ENCODE results near the gene ZNF580.

The ZNF580 gene

DNA sequence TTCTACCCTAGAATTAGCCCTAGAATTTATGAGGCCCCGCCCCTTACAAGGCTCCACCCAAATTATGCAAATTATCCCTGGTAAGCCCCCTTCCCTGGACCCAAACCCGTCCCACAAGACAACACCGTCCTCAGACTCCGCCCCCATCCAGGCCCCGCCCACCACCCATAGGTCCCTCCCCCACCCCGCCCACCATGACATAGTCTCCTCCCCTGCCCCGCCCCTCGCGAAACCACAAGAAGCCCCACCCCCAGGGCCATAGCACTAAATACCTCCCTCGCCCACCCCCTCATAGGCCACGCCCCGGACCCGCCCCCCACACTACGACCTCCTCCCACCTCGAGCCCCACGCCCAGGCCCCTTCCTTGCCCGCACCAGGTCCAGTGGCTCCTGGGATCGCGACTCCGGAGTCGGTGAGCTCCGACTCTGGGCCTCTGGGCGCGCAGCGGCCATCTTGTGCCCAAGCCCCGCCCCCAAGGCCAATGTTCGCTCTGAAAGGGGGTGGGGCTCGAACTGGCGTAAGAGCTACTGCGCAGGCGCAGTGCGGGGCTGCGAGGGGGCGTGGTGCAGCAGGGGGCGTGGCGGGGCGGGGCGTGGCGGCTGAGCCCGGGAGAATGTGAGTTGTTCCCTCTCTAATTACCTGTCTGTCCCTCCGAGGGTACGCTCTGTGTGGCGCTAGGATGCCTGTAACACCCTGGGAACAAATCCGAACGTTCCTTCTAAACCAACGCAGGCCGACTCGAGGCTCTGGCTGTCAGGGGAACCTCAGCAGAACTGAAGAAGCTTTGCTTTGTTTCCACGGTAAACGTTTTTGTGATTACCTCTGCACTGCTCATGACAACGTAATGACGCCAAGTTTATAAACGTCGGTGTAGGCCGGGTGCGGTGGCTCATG, 16.4 kb upstream of the ZNF580 start, which contains the start of gene ZNF784:
TSS of gene ZNF784 (minus strand) at position 458 of the 895 bp plus-strand sequence. CDS start at position 453, 5 bp downstream.
- DNase-seq (ENCODE audit: low read depth) = peak; percentile 81

- no peak for DNase-seq (ENCODE audit: low read depth)
These were observed 15.8 kb upstream of the ZNF580 start for GRCh38 chr19:55625004-55625326.

GRCh38 chr19:55626350-55626749, 14.5 kb upstream of the ZNF580 start:
- DNase-seq (ENCODE audit: low read depth) = no peak

- peak; percentile 83 for DNase-seq (ENCODE audit: low read depth)
These were observed 8.4 kb upstream of the ZNF580 start for GRCh38 chr19:55632463-55632834.

DNA sequence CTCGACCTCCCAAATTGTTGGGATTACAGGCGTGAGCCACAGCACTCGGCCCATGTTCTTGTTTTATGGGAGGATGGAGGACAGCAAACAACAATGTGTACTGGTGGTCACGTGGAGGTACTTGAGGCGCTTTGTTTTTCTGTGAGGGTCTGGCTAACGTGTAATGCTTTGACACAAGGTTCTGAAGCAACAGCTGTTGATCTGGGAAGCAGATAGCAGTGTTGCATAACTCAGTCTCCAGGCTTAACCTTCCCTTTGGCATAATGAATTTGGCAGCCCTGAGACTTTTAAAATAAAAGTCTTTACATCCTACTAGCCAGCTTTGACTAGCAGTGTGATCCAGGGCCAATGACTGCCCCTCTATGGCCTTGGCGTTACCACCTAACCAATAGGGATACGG, 6.9 kb upstream of the ZNF580 start:
- DNase-seq (ENCODE audit: low read depth) = no peak

- no peak for DNase-seq (ENCODE audit: low read depth)
These were observed 5.5 kb upstream of the ZNF580 start for GRCh38 chr19:55635334-55635717.

GRCh38 chr19:55635856-55636440, 4.9 kb upstream of the ZNF580 start:
- no peak for DNase-seq (ENCODE audit: low read depth)

DNA sequence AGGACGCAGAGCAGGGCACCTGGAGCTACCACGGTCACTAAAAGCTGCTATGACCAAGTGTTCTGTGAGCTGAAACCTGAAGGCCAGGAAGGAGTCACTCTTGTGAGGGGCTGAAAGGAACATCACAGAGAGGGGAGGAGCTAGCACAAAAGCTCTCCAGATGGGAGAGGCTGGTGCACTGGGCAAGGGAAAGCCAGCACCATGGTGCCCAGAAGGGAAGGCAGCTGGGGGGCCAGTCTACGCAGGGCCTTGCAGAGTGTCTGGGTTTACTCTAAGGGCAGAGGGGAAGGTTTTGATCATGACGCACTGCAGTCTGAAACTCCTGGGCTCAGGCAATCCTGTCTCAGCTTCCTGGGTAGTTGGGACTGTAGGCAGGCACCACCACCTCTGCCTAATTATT, 4.1 kb upstream of the ZNF580 start:
- no peak for DNase-seq (ENCODE audit: low read depth)

GRCh38 chr19:55637534-55637933, 3.3 kb upstream of the ZNF580 start:
- no peak for DNase-seq (ENCODE audit: low read depth)

- no peak for DNase-seq (ENCODE audit: low read depth)
These were observed 1.9 kb upstream of the ZNF580 start for GRCh38 chr19:55638864-55639359.

- DNase-seq (ENCODE audit: low read depth) = no peak
These were observed 692 bp upstream of the ZNF580 start for GRCh38 chr19:55640043-55640576.

GRCh38 chr19:55641426-55642152, 787 bp downstream of the ZNF580 start:
- no peak for DNase-seq (ENCODE audit: low read depth)

GRCh38 chr19:55642153-55643002, 1.6 kb downstream of the ZNF580 start:
- DNase-seq (ENCODE audit: low read depth) = no peak

DNA sequence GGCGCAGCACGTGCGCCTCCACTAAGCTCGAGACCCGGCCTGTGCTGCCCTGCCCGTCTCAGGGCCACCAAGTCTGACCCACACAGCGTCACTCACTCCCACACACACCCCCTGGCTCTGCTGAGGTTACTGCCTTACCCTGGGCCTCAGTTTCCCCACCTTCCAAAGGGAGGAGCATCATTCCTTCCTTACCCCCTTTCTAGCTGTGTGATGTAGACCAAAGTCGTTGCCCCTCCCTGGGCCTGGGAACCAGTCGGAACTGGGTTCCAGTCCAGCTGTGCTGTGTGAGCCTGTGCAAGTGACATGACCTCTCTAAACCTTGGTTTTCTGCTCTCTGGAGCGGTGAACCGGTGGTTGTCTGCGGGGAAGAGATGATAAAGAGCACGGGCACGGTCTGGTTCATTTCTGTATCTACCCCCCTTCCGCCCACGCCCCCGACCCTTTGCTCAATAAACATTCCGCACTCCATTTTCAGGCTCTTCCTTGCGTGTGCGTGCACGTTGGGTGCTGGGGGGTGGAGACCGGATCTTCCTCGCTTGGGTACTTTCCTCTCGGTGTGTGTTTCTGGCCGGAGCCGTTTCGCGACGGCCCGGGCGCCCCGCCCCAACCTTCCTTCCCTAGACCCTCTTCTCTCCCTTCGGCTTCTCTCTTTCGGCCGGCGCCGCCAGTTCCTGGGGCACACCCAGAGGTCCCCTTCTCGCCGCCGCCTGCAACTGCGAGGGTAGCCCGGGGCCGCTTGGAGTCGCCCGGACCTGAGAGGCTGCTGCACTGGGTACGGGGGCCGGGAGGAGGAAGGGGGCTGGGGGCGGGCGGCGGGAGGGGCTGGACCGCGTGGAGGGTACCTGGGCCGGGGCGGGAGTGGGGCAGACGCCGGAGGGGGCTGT, 2.4 kb downstream of the ZNF580 start, which contains the start of gene ZNF581:
TSS of gene ZNF581 (plus strand) at position 647 of the 884 bp plus-strand sequence. CDS start 923 bp downstream, outside the sequence.
- DNase-seq (ENCODE audit: low read depth) = no peak

- no peak for DNase-seq (ENCODE audit: low read depth)
These were observed 3.0 kb downstream of the ZNF580 start for GRCh38 chr19:55643887-55644176.

DNA sequence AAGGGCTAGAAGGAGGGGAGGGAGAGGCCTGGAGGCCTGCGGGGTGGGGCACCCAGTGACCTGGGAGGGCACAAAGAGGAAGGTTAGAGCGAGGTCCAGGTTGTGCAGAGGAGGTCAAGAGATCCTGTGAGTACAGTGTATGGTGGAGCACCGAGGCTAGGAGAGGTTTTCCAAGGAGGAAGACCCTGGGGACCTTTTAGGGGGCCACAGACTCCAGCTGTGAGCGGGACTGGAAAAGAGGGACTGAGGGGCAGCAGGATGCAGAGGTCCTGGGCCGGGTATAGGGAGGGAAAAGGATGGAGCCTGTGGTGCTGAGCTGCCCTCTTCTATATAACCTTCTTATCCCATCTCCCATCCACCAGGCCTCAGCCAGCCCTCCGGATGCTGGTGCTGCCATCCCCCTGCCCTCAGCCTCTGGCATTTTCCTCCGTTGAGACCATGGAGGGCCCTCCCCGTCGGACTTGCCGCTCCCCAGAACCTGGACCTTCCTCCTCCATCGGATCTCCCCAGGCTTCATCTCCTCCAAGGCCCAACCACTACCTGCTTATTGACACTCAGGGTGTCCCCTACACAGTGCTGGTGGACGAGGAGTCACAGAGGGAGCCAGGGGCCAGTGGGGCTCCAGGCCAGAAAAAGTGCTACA, 3.5 kb downstream of the ZNF580 start:
- DNase-seq (ENCODE audit: low read depth) = no peak

GRCh38 chr19:55644842-55645511, 4.2 kb downstream of the ZNF580 start:
- DNase-seq (ENCODE audit: low read depth) = no peak

DNA sequence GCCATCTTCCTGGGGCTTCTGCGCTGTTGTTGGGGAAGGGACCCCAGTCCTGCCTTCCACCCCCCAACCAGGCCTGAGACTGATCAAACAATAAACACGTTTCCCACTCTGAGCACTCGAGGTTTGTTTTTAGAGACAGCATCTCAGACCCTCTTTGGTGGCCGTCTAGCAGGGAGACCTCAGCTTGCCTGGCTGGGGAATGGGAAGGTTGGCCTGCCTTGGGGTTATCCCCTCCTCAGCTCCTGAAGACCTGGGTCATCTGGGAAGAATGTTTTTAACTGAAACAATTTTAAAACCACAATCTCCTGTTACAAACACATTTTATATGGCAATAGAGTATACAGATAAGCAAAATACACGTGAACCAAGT, 4.7 kb downstream of the ZNF580 start:
- DNase-seq (ENCODE audit: low read depth) = no peak

DNA sequence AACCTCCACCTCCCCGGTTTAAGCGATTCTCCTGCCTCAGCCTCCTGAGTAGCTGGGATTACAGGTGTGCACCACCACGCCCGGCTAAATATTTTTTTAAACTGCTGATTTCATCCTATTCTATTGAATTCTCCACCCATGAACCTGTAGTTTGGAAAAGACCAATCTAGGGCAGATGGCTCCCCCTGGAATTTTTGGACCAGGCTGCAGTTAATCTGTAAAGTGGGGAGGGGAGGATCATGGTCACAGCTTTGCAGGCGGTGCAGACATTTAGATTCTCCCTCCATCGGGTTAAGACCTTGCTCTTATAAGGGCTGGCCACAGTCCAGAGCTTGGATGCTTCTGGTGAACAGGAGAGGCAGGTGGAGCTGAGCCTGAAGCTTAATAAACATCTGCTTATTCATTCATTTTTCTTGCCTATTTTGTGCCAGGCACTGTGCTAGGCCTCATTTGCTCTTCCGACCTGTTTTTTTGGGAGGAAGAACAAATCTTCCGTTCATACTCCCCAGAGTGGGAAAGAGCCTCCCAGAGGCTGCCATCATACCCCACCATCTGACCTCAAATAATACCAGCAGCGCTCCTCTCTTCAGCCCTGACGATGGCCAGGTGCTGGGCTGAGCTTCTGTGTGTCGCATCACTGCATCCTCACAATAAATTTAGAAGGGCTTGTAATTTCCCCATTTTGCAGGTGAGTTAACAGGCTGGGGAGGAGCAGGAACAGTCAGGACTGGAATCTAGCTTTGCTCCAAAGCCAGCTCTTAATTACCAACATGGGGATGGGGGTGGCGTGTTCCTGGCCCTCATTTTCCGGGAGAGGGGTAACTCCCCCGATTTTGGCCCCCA, 6.3 kb downstream of the ZNF580 start:
- no peak for DNase-seq (ENCODE audit: low read depth)

All from GM04504 (cell line).